ENCODE measurements around the gene RNF123.

DNA sequence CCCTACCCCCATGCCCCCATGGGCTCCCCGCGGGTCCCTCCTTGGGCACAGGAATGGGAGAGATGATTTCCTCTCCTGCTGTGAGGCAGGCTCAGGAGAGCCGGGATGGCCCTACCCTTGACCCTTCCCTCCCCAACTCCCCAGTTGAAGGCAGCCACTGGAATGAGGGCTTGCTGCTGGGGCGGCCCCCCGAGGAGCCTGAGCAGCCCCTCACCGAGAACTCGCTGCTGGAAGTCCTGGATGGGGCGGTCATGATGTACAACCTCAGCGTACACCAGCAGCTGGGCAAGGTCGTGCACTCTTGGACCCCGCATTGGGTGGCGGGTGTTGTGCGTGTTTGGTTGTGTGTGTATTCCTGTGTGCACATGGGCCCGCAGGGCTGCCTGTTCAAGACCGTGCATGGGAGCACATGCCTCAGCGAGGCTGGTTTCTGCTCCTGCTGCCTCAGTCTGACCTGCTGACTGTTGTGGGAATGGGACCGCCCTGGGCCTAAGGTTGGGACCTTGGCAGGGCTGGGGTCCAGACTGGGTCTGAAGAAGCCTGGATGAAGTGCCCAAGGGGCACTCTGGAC lies 16.1 kb downstream of the RNF123 start:
- TF ChIP-seq, protein P1, sequence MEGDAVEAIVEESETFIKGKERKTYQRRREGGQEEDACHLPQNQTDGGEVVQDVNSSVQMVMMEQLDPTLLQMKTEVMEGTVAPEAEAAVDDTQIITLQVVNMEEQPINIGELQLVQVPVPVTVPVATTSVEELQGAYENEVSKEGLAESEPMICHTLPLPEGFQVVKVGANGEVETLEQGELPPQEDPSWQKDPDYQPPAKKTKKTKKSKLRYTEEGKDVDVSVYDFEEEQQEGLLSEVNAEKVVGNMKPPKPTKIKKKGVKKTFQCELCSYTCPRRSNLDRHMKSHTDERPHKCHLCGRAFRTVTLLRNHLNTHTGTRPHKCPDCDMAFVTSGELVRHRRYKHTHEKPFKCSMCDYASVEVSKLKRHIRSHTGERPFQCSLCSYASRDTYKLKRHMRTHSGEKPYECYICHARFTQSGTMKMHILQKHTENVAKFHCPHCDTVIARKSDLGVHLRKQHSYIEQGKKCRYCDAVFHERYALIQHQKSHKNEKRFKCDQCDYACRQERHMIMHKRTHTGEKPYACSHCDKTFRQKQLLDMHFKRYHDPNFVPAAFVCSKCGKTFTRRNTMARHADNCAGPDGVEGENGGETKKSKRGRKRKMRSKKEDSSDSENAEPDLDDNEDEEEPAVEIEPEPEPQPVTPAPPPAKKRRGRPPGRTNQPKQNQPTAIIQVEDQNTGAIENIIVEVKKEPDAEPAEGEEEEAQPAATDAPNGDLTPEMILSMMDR (IDR thresholded peaks at IDR 0.05): no peak
- no peak for TF ChIP-seq ZFX (IDR thresholded peaks at IDR 0.05; ENCODE audit: borderline replicate concordance)

Data from 22Rv1 (cell line).